Measurements from ENCODE around the gene CBFA2T3.
A peak's percentile ranks its signal among the peaks of the same experiment; 100 is the strongest.

The CBFA2T3 gene

DNA sequence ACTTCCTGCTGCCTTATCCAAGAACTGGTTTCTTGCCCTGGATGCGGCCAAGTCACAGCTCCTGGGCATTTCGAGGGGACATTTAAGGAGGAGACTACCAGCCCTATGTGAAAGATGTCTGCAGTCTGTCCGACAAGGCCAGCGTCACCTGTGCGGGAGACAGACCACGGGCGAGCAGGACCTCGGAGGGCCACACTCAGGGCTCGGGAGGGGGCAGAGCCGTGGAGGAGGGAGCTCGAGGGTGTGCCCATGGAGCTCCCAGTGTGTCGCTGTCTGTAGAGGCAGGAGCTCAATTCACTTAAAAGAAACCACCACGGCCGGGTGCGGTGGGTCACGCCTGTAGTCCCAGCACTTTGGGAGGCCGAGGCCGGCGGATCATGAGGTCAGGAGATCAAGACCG, 33.3 kb downstream of the CBFA2T3 start:
- H3K4me3 ChIP-seq (ENCODE audit: low read depth, low read length): no peak overlapping the region
- no peak for DNase-seq (ENCODE audit: low read depth)

DNA sequence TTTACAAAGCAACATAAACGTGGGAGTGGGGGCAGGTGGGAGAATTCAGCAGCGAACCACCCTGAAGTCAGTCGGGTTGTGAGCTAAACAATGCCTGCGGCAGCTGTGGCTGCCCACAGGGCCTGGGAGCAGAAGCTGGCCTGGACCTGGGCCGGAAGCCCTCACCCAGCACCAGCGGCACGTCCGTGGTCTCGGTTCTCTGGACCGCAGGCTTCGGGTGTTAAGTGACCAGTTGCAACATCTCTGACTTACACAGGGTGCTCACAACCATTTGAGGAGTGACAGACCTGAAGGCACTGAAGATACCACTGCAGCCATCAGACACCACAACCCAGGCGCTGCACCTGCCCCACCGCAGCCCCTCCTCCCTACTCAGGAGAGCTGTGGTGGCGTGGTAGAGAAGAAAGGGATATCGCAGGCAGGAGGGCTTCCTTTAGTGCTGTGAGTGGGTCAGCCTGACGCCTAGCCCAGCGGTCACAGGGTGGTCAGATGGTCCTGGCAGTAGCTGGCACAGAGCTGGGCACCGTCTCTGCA, 33.8 kb downstream of the CBFA2T3 start:
- H3K4me3 ChIP-seq (ENCODE audit: low read depth, low read length): no peak overlapping the region
- no peak for DNase-seq (ENCODE audit: low read depth)

DNA sequence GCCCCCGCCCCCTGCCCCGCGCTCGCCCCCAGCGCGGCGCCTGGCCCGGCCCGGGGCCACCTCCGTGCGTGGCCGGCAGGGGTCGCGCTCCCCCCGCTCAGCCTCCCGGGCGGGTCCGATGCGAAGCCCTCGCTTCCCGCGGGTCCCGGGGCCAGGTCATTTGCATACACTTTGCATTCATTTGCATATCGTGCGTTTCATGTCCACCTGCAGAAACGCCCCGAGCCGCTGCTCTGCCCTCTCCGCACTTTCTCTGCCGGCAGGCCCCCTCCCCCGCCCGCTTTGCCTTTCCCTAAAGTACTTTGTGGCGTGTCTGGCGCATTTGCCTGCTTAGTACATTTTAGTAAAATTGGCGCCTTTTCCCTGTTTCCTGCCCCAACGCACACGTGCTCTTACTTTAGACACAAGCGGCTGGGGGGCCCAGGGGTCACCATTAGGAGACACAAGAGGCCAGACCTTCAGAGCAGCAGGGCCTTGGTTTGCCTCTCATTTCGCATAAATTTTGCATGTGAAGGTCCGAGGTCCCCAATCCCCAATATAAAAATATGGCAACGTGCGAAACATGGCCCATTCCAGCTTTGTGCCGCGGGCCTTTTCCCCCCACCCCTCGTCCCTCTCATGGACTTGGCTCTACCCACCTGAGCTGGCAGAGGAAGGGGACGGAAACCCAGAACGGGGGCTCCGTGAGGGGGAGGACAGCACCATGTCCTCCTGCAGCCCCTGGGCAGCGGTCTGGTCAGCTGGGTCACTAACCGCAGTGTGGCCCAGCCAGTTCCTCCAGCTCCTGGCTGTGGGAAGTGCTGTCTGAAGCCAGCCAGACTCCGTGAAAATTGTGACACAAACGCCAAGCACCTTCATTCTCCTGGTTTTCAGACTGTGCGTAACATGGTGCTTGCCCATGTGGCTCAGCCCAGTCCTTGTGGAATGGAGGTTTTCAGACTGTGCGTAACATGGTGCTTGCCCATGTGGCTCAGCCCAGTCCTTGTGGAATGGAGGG, 34.8 kb downstream of the CBFA2T3 start:
- DNase-seq (ENCODE audit: low read depth): no peak
- H3K4me3 ChIP-seq (ENCODE audit: low read depth, low read length): no peak overlapping the region

DNA sequence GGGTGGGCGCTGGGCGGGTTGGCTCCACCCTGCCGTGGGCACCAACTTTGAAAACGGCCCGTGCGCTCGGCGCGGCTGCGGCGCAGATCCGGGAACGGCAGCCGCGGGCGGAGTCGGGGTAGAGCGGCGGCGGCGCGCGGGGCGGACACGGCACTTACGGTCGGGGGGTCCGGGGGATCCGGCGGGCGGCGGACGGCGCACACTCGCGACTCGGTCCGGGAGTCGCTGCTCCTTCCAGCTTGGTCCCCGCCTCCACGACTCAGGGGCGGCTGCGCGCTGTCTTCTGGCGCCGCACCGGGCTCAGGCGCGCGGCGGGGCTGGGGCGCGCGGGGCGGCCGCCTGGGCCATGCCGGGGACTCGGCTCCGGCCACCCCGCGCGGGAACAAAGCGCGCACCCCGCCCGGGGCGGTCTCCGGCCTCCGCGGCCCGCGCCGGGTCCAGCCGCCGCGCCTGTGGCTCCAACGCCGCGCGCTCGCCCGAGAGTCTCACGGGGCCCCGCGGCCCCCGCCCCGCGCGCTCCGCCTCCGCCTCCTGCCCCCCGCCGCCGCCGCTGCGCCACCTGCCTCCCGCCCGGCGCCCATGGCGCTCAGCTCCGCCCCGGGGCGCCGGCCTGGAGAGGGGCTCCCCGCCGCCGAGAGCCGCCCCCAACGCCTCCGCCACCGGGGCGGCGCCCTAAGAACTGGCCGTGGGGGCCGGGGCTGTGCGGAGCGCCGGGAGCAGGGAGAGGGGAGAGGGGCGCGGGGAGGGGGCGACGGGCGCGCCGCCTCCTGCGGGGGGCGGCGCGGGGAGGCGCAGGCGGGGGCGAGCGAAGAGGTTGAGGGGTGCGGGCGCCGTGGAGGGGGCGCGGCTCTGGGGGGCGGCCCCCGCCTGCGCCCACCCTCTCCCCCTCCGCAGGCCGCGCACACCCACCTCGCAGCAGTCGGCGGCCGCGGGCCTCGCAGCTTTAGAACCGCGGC, 35.9 kb downstream of the CBFA2T3 start:
- peak overlapping the region; percentile 26 for H3K4me3 ChIP-seq (ENCODE audit: low read depth, low read length)
- no peak for DNase-seq (ENCODE audit: low read depth)

DNA sequence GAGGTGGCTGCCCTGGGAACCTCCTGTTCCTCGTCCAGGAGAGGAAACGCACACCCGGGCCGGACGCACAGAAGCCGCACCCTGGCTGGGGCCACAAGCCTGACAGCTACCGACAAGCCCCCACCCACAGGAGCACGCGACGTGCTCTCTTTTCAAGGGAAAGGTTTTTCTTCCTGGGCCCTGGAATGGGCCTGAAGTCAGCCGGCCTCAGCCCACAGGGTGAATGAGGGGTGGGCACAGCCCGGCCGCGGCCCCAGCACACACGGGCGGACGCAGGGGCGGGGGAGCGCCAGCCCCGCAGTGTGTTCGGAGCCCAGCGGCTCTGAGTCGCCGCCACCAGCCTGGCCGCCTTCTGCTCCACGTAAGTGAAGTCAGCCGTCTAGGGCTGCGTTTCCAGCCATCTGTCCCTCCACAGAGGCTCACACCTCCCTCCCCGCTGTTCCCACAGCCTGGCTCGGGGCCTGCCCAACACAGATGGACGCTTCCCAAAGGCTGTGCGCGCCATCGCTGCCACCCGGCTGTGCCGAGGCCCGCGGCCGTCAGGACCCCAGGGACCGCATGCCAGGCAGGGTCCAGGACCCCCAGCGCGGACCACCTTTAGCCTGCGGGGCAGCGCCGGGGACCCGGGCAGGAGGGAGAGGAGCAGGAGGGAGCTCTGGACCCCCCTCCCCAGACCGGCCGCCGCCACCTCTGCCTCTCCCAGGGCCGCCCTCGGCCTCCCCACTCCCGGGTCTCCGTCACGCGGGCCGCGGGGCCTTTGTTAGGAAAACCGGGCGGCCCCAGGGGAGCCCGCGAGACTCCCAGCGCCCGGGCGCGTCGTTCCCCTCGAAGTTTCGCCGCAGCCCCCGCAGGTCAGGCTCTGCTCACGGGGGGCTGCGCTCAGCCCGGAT, 36.8 kb downstream of the CBFA2T3 start:
- no peak for DNase-seq (ENCODE audit: low read depth)
- H3K4me3 ChIP-seq (ENCODE audit: low read depth, low read length): peak overlapping the region; percentile 26

DNA sequence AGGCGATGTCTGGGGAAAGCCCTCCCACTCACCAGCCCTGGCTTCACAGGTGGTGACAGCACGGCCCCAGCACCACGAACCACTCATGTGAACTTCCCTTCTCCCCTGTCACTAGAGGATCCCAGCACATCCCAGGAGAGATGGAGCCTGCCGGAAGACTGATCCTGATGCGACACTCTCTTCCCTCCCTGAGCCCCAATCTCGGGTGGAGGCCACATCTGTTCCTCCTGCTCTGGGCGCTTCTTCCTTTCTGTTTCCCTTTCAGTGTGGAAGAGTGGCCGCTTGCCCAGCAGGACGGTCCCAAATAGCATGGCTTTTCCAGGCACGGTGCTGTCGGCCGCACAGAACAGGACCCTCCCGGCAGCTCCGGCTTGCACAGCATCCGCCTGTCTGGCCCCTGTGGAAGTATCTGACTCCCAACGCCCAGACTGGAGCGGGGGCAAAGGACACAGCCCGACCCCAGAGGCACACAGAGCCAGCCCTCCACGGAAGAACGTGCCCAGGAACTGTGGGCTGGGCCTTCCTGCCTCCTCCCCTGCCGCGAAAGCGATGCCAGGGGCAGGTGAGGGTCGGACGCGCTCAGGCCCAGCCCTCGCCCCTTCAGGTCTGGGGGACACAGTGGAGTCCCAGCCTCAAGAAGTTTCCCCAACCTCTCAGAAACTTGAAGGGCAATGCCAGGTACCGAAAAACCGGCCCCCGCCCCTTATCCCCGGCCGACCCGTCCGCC, 37.6 kb downstream of the CBFA2T3 start:
- no peak overlapping the region for H3K4me3 ChIP-seq (ENCODE audit: low read depth, low read length)
- DNase-seq (ENCODE audit: low read depth): no peak

DNA sequence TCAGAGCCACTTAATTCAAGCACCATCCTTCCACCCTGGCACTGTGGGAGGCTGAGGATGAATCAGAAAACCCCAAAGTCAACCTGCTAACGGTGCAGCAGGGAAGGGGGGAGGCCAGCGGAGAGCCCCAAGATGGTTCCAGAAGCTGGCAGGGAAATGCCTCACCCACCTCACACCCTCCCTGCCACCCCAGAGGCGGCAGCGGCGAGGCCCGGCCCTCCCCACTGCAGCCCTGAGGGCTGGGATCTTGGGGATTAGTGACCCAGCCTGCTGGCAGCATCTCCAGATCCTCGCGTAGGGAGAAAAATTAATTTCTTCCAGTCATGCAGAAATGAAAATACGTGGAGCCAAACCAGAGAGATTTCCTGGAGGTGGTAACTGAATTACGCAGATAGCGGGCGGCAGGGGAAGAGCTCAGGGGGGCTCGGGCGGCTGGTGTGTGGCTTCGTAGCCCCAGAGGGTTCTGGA, 38.2 kb downstream of the CBFA2T3 start:
- H3K4me3 ChIP-seq (ENCODE audit: low read depth, low read length): no peak overlapping the region
- no peak for DNase-seq (ENCODE audit: low read depth)

DNA sequence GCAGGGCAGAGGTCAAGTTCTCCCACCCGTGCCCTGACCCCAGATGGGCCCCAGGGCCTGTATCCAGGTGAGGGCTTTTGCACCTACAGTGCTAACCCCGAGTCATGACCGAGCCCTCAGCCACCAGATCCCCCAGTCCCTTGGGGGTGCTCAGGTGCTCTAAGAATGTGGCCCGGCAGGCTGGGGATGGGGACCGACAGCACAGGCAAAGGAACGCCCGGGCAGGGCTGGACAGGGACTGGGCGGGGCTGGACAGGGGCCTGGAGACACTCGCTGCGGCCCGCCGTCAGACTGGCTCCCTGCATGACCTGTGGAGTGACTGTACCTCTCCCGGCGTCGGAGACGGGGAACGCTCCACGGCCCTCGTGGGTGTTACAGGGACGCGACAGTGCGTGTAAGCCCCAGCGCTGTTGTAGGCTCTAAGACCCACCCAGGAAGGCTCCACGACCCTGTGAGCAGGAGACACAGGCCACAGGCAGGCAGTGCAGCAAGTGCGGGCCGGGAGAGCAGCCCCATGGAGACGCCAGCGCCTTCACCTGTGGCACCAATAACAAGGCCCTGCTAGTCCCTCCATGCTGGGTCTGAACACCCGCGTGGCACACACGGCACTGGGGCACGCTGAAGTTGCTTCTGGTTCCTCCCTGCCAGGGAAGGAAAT, 38.8 kb downstream of the CBFA2T3 start:
- DNase-seq (ENCODE audit: low read depth): no peak
- no peak overlapping the region for H3K4me3 ChIP-seq (ENCODE audit: low read depth, low read length)

DNA sequence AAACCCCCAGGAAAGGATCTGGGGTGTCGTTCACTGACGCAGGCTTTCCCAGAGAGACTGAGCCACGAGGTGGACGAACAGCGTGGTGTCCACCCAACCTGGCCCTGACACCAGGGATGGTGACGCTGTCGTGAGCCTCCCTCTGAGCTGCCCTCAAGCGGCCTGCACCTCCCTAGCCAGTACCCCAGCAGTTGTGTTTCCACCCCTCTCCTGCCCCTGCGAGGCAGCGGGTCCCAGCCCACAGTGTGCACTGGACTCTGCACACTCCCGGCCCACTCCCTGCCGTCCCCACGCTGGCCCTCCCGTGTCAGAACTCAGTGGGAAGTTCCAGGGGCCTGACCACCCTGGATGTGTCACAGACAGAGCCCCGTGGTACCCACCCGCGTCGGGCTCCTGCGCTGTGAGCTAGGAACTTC, 39.8 kb downstream of the CBFA2T3 start:
- DNase-seq (ENCODE audit: low read depth): no peak
- H3K4me3 ChIP-seq (ENCODE audit: low read depth, low read length): no peak overlapping the region

DNA sequence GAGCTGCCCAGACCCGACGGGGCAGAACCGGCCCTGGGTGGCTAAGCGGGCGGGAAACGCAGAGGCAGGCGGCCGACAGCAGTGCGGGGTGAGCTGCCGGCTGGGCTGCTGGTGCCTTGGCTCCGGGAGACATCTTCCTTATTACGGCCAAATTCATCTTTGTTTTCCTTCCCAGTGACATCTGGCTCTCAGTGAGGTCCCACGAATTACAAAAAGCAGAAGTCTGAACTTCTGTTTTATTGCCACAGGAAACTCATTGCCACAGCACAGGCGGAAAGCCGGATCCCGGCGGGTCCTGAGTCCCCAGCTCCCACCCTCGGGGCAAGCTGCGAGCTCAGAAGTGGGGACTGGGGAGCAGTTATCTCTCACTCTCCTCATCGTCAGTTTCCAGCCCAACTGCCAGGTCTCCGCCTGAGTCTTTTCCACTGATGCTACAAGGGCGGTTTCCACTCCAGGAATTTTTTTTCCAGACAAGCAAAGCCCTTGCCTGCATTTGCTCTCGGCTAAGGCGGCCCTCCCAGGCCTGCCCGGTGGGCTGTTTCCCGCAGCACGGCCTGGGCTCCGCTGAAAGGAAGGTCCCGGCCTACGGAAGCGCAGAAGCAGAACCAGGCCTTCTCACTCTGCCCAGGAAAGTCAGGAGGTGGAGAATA, 40.3 kb downstream of the CBFA2T3 start:
- no peak for DNase-seq (ENCODE audit: low read depth)
- H3K4me3 ChIP-seq (ENCODE audit: low read depth, low read length): no peak overlapping the region

DNA sequence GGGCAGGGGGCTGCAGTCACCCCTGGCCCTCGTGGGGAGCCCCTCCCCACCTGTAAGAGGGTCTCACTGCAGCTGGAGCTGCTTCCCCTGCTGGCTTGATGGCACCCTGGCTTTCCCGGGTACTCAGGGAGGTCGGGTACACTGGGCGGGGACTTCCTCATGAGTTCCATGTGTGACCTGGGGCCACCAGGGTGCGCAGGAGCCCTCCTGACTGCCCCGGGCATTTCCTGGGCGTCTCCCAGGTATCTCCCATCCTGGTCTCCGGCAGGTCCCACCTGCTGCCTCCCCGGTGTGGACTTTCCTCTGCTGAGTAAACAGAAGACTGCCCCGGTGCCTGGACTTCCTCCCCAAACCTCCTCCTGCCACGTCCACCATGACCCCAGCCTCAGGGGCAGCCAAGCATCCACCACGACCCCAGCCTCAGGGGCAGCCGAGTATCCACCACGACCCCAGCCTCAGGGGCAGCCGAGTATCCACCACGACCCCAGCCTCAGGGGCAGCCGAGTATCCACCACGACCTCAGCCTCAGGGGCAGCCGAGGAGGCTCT, 40.9 kb downstream of the CBFA2T3 start:
- H3K4me3 ChIP-seq (ENCODE audit: low read depth, low read length): no peak overlapping the region
- no peak for DNase-seq (ENCODE audit: low read depth)

DNA sequence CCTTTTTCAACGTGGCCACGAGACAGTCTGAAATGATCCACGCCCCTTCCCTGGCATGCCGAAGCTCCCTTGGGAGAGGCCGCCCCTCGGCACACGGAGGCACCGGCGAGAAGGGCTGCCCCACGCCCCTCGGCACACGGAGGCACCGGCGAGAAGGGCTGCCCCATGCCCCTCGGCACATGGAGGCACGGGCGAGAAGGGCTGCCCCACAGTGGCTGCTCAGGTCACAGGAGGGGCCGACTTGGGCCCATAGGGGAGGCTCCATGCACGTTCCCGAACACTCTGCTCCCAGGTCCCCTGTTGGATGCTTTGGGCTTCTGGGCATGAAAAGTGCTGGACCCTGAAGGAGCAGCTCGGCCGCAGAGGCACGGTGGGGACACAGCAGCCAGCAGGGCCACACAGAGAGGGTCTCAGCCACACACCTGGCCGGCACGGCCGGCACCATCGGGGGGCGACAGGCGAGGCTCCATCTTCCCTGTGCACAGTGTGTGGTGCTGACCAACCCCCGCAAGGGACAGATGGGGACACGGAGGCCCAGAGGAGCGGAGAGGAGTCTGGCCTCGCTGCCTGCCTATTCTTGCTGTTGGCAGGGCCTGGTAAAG, 42.8 kb downstream of the CBFA2T3 start:
- no peak overlapping the region for H3K4me3 ChIP-seq (ENCODE audit: low read depth, low read length)
- DNase-seq (ENCODE audit: low read depth): no peak

DNA sequence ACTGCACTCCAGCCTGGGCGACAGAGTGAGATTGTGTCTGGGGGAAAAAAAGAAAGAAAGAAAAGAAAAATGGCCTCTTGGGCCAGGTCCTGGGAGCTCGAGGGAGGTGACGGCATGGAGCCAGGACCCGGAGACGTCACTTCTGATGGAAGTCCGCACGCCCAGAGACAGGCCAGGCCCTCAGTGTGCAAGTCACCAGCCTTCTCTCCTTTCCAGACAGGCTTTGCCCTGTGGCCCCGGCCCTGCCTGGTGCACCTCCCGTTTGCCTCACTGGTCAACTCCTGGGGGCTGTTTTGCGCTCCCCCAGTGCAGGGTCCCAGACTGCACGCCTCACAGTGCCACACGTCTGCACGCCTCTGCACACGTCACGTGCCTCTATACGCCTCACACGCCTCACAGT, 44.1 kb downstream of the CBFA2T3 start:
- no peak for DNase-seq (ENCODE audit: low read depth)
- no peak overlapping the region for H3K4me3 ChIP-seq (ENCODE audit: low read depth, low read length)

DNA sequence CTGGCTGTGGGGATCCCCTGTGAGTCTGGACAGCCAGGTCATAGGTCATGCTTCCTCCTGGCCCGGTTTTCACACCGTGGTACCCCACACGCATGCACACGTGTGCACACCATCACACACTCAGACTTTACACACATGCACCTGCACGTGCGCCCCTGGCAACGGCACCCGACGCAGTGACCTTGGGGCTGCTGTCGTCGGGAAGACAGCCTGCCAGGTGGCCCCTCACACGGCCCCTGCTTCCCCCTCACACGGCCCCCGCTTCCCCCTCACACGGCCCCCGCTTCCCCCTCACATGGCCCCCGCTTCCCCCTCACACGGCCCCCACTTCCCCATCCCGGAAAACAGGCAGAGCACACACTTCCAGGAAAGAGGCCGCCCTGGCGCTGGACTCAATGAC, 45.1 kb downstream of the CBFA2T3 start:
- no peak overlapping the region for H3K4me3 ChIP-seq (ENCODE audit: low read depth, low read length)
- DNase-seq (ENCODE audit: low read depth): no peak

DNA sequence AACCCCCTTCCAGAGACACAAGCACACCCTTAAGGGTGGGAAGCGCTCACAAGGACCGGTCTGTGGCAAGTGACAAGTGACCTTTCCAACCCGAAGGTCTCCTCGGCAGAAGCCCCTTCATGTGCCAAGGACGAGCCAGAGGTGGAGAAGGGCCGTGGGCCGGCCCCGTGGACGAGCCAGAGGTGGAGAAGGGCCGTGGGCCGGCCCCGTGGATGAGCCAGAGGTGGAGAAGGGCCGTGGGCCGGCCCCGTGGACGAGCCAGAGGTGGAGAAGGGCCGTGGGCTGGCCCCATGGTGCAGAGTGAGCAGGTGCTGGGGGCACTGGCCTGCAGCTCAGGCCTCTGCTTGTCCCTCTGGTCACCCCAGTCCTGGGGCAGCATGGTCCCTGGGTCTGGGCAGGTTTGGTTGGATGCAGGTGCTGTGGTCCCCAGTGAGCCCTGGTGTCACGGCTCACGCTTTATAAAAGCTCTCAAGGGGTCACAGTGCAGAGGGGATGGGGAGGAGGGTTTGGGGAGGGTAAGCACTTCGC, 45.6 kb downstream of the CBFA2T3 start:
- no peak overlapping the region for H3K4me3 ChIP-seq (ENCODE audit: low read depth, low read length)
- no peak for DNase-seq (ENCODE audit: low read depth)

DNA sequence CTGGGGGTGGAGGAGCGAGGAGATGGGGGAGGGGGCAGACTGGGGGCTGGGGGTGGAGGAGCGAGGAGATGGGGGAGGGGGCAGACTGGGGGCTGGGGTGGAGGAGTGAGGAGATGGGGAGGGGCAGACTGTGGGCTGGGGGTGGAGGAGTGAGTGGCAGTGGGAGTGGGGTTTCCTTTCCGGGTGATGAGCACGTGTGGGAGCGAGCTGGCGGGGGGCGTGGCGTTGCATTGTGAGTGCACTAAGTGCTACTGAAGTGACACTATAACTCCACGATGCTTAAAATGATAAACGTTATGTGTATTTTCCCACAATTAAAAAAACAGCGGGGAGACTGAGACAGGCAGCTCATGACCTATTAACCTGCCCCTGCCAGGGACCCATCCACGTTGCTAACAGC, 46.3 kb downstream of the CBFA2T3 start:
- no peak overlapping the region for H3K4me3 ChIP-seq (ENCODE audit: low read depth, low read length)
- no peak for DNase-seq (ENCODE audit: low read depth)

DNA sequence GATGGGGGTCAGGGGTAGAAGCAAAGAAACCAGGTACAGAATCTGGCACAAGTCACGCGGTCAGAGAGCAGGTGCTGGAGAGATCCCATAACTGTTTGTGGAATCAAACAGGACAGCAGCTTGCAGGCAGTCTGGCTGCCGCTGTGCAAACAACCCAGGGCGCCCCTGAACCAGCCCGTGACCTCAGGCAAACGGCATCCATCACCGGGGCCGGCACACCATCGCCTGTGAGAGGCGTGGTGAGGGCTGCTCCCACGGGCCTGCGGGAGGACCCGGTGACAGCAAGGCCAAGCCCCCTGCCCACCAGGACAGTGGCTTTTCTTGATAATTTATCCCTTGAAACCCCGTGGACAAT, 47.9 kb downstream of the CBFA2T3 start:
- no peak overlapping the region for H3K4me3 ChIP-seq (ENCODE audit: low read depth, low read length)
- DNase-seq (ENCODE audit: low read depth): no peak

All from skeletal muscle cell (primary cell).